IMR-90 (cell line): Measurements from ENCODE around the gene ADAMTSL2. TPM values are rescaled to one million over a fixed set of nuclear protein-coding genes. Genes with fewer than 3 reads are reported as not detected.

Source experiments
- ATAC-seq: fragments of 200-7000 bp; cut with Tn5 transposase; 2 replicates; pipeline ENCODE4 v1.9.1; 2020; ENCODE audit warnings: low read depth, mild to moderate bottlenecking, moderate library complexity
- BruUV-seq: library from RNA; stranded (reverse); fragments of 400-500 nt; replicated peaks from 2 replicates; lab custom pipeline; 2021; lab: Mats Ljungman, UMichigan
- CTCF ChIA-PET: fragments of 300-600 bp; formaldehyde crosslinking; extraction: SDS; loops from one replicate; lab custom pipeline; 2021; ENCODE audit warnings: antibody characterized with exemption; lab: Yijun Ruan, JAX
- POLR2A ChIA-PET: fragments of 300-600 bp; sonication (Branson Sonifier 250); formaldehyde crosslinking; loops from one replicate; lab custom pipeline; 2022; ENCODE audit warnings: antibody characterized with exemption; ENCODE audit not compliant: unreplicated experiment; lab: Charles Lee
- DNase-seq: peaks from one replicate; pipeline ENCODE4 v3.0.0; 2013
- H2AFZ ChIP-seq: replicated peaks from 2 replicates; pipeline ENCODE3; 2013; ENCODE audit warnings: low read length, mild to moderate bottlenecking; ENCODE audit not compliant: poor library complexity
- H2AK5ac ChIP-seq: 2 replicates; pipeline ENCODE4 v1.6.1; 2013; ENCODE audit warnings: low read depth, low read length, inconsistent platforms
- H2AK9ac ChIP-seq: replicated peaks from 2 replicates; pipeline ENCODE3; 2013; ENCODE audit warnings: mild to moderate bottlenecking, low read depth, low read length, moderate library complexity; ENCODE audit not compliant: poor library complexity
- H2BK120ac ChIP-seq: 2 replicates; pipeline ENCODE4 v1.6.1; 2013; ENCODE audit warnings: low read depth, low read length, inconsistent platforms
- H2BK15ac ChIP-seq: 3 replicates; pipeline ENCODE4 v1.6.1; 2013; ENCODE audit warnings: low read depth, low read length, inconsistent platforms
- H2BK20ac ChIP-seq: 2 replicates; pipeline ENCODE4 v1.6.1; 2013; ENCODE audit warnings: low read depth, mild to moderate bottlenecking, inconsistent platforms, low read length, moderate library complexity
- H2BK5ac ChIP-seq: 2 replicates; pipeline ENCODE4 v1.6.1; 2013; ENCODE audit warnings: mild to moderate bottlenecking, low read depth, low read length, inconsistent platforms; ENCODE audit not compliant: poor library complexity, severe bottlenecking
- H3K14ac ChIP-seq: replicated peaks from 2 replicates; pipeline ENCODE4 v1.6.1; 2013; ENCODE audit warnings: low read depth, low read length, inconsistent platforms
- H3K18ac ChIP-seq: 2 replicates; pipeline ENCODE4 v1.6.1; 2013; ENCODE audit warnings: low read depth, low read length, control low read depth
- H3K23ac ChIP-seq: 2 replicates; pipeline ENCODE4 v1.6.1; 2013; ENCODE audit warnings: low read depth, low read length, inconsistent platforms
- H3K27ac ChIP-seq: 2 replicates; pipeline ENCODE4 v1.5.1; 2013; ENCODE audit warnings: mild to moderate bottlenecking, control low read depth, low read length; ENCODE audit not compliant: insufficient read depth
- H3K27me3 ChIP-seq: 2 replicates; pipeline ENCODE4 v1.6.1; 2013; ENCODE audit warnings: low read length; ENCODE audit not compliant: control insufficient read depth, insufficient read depth
- H3K36me3 ChIP-seq: 2 replicates; pipeline ENCODE4 v1.6.1; 2013; ENCODE audit warnings: low read length, mixed read lengths; ENCODE audit not compliant: control insufficient read depth, insufficient read depth
- H3K4ac ChIP-seq: 2 replicates; pipeline ENCODE4 v1.6.1; 2013; ENCODE audit warnings: low read depth, low read length, inconsistent platforms
- H3K4me1 ChIP-seq: 2 replicates; pipeline ENCODE4 v1.6.1; 2013; ENCODE audit warnings: low read length, mixed read lengths; ENCODE audit not compliant: control insufficient read depth, insufficient read depth
- H3K4me2 ChIP-seq: 2 replicates; pipeline ENCODE4 v1.6.1; 2013; ENCODE audit warnings: low read depth, mild to moderate bottlenecking, control low read depth, low read length, moderate library complexity
- H3K4me3 ChIP-seq: 2 replicates; pipeline ENCODE4 v1.5.1; 2013; ENCODE audit warnings: low read depth, mild to moderate bottlenecking, control low read depth, low read length, moderate library complexity; ENCODE audit not compliant: insufficient read depth
- H3K56ac ChIP-seq: 2 replicates; pipeline ENCODE4 v1.6.1; 2013; ENCODE audit warnings: low read length, inconsistent platforms; ENCODE audit not compliant: insufficient read depth; ENCODE audit errors: extremely low read depth
- H3K79me1 ChIP-seq, 2 experiments: 2 replicates each; pipeline ENCODE4 v1.6.1; 2013; ENCODE audit warnings: low read length in 2 of 2, inconsistent platforms in 1 of 2, low read depth in 1 of 2
- H3K9ac ChIP-seq: 2 replicates; pipeline ENCODE4 v1.6.1; 2013; ENCODE audit warnings: low read depth, low read length, control low read depth
- H3K9me1 ChIP-seq: 2 replicates; pipeline ENCODE4 v1.6.1; 2013; ENCODE audit warnings: low read length, inconsistent platforms; ENCODE audit not compliant: insufficient read depth
- H3K9me3 ChIP-seq: 2 replicates; pipeline ENCODE4 v1.6.1; 2013; ENCODE audit warnings: low read length; ENCODE audit not compliant: control insufficient read depth, insufficient read depth
- H4K20me1 ChIP-seq: 2 replicates; pipeline ENCODE4 v1.6.1; 2013; ENCODE audit warnings: low read length, inconsistent platforms; ENCODE audit not compliant: insufficient read depth
- H4K5ac ChIP-seq: 2 replicates; pipeline ENCODE4 v1.6.1; 2013; ENCODE audit warnings: mild to moderate bottlenecking, low read depth, low read length, control low read depth
- H4K8ac ChIP-seq, 2 experiments: 2 replicates each; pipeline ENCODE4 v1.6.1; 2013; ENCODE audit warnings: low read depth in 2 of 2, low read length in 2 of 2, control low read depth in 1 of 2, inconsistent platforms in 1 of 2
- H4K91ac ChIP-seq: 2 replicates; pipeline ENCODE4 v1.6.1; 2013; ENCODE audit warnings: low read depth, low read length, inconsistent platforms; ENCODE audit not compliant: insufficient read depth
- NFE2L2 ChIP-seq: fragments of 150-350 bp; IDR thresholded peaks from 2 replicates; pipeline ENCODE4 v1.6.1; 2016; ENCODE audit warnings: low read depth, mild to moderate bottlenecking, low read length
- RFX5 ChIP-seq: IDR thresholded peaks from 2 replicates; pipeline ENCODE4 v1.8.0; 2012; ENCODE audit warnings: low read depth, mild to moderate bottlenecking, low read length, moderate library complexity
- SMC3 ChIP-seq: fragments of 150-350 bp; IDR thresholded peaks from 2 replicates; pipeline ENCODE4 v1.6.1; 2016; ENCODE audit warnings: low read depth, mild to moderate bottlenecking, antibody characterized with exemption, low read length, moderate library complexity
- WGBS, 2 experiments: methylation state at CpG; one replicate each; pipeline versions ENCODE4 v1.1.5 to v1.1.7; 2013; ENCODE audit warnings: missing lambda C conversion rate in 2 of 2; ENCODE audit not compliant: insufficient read length in 1 of 2; ENCODE audit errors: extremely low coverage in 2 of 2; 5-methylcytosine and 5-hydroxymethylcytosine counted together
- dilution Hi-C: fragments of 300-500 bp; cut with HindIII; formaldehyde crosslinking; loops from one replicate; pipeline ENCODE4 v1.14.3; 2018; ENCODE audit warnings: low sequenced_read_pairs; ENCODE audit not compliant: unreplicated experiment
- in situ Hi-C: fragments of 300-500 bp; cut with MboI; formaldehyde crosslinking; loops from 3 replicates; pipeline ENCODE4 v1.14.3; 2019; ENCODE audit warnings: low sequenced_read_pairs, inconsistent platforms, mixed read lengths
- intact Hi-C: fragments of 100-400 bp; cut with micrococcal nuclease; formaldehyde crosslinking; loops from 2 replicates; pipeline ENCODE4 v1.10.0; 2022
- polyA plus RNA-seq, 3 experiments: library from polyadenylated mRNA; depleted of rRNA; stranded (reverse); fragments of >200 nt; gene quantifications; 2 replicates each; pipeline ENCODE4 v1.2.3, GENCODE V29; 2012; ENCODE audit warnings: low replicate concordance in 1 of 3
- total RNA-seq: library from RNA; depleted of rRNA; stranded (reverse); fragments of >200 nt; gene quantifications from 2 replicates; pipeline ENCODE4 v1.2.3, GENCODE V29; 2012
- TF ChIP-seq, protein P1 (sequence below): fragments of 150-350 bp; IDR thresholded peaks from 2 replicates; pipeline ENCODE4 v1.6.1; 2016; ENCODE audit warnings: low read depth, mild to moderate bottlenecking, low read length, moderate library complexity, borderline replicate concordance

Gene ADAMTSL2
- total and polyA plus RNA-seq, 2 of the 4 experiments (the other 2 are of a cell fraction) = not detected

DNA sequence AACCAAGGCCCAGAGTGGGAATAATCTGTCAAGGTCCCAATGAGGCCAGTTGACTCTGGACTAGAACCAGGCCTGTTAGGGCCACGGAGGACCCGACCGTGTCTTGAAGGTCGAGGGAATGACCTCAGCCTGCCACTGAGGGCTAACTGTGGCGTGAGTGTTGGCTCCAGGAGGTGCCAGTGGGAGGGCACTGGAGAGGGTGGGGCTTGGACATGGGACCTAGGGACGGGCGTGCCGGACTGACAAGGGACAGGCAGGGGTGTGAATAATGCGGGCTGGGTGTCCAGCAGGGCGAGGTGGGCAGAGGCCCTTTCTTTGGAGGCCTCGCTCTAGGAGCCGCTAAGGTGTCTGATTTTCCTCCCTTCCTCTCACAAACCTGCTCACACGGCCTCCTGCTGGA is 7.5 kb downstream of the ADAMTSL2 start:
- ChIA-PET CTCF (no interaction called here), POLR2A (interaction anchor here (0.7 kb wide), 1 partner anchor 1761 kb away, joined by 3 read pairs; no protein-coding TSS in a partner anchor)
- H3K14ac ChIP-seq = no peak overlapping the region
- H2AK5ac ChIP-seq = no peak overlapping the region
- H2AK9ac ChIP-seq = no peak overlapping the region
- no peak overlapping the region for H2BK15ac ChIP-seq
- 61% methylated on average over 4 of the region's 13 CpGs; no CpG with 5 or more reads in 1 of the 2 experiments for WGBS, 2 experiments
- no TSS peak for BruUV-seq
- TF ChIP-seq, protein P1, sequence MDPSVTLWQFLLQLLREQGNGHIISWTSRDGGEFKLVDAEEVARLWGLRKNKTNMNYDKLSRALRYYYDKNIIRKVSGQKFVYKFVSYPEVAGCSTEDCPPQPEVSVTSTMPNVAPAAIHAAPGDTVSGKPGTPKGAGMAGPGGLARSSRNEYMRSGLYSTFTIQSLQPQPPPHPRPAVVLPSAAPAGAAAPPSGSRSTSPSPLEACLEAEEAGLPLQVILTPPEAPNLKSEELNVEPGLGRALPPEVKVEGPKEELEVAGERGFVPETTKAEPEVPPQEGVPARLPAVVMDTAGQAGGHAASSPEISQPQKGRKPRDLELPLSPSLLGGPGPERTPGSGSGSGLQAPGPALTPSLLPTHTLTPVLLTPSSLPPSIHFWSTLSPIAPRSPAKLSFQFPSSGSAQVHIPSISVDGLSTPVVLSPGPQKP = no peak
- TF ChIP-seq RFX5 (no peak), NFE2L2 (no peak), SMC3 (no peak)
- no peak overlapping the region for H3K23ac ChIP-seq
- no peak overlapping the region for H3K4me3 ChIP-seq
- no peak overlapping the region for H4K5ac ChIP-seq
- H3K36me3 ChIP-seq = no peaks in the 10 kb centered on the region
- ATAC-seq (no peak), DNase-seq (no peak)
- H3K4ac ChIP-seq = no peak overlapping the region
- no peaks in the 10 kb centered on the region for H4K20me1 ChIP-seq
- in situ Hi-C loops = no loop called here
- H2BK20ac ChIP-seq = no peak overlapping the region
- H3K9me3 ChIP-seq = no peaks in the 10 kb centered on the region
- no peaks in the 10 kb centered on the region for H3K9me1 ChIP-seq
- no peaks in the 10 kb centered on the region for H3K4me1 ChIP-seq
- intact Hi-C loops = no loop called here
- no peaks in the 10 kb centered on the region for H3K79me1 ChIP-seq
- H4K8ac ChIP-seq = no peak overlapping the region
- H3K4me2 ChIP-seq = no peak overlapping the region
- H2BK120ac ChIP-seq = no peak overlapping the region
- dilution Hi-C loops = no loop called here
- no peak overlapping the region for H4K91ac ChIP-seq
- H3K9ac ChIP-seq = no peak overlapping the region
- no peak overlapping the region for H3K18ac ChIP-seq
- H3K27ac ChIP-seq = no peak overlapping the region
- H3K27me3 ChIP-seq = peaks cover 51% of the 10 kb centered on the region
- H2AFZ ChIP-seq = no peak overlapping the region
- H3K56ac ChIP-seq = no peak overlapping the region
- H2BK5ac ChIP-seq = no peak overlapping the region
